ENCODE results near the gene FTO. TPM values are rescaled to one million over a fixed set of nuclear protein-coding genes. Genes with fewer than 3 reads are reported as not detected.

The FTO gene
- total and polyA plus RNA-seq, 2 of the 8 experiments (the other 6 are each of a cell fraction or from before 2014, with no cell fraction given): 34.5 to 59.8 TPM

DNA sequence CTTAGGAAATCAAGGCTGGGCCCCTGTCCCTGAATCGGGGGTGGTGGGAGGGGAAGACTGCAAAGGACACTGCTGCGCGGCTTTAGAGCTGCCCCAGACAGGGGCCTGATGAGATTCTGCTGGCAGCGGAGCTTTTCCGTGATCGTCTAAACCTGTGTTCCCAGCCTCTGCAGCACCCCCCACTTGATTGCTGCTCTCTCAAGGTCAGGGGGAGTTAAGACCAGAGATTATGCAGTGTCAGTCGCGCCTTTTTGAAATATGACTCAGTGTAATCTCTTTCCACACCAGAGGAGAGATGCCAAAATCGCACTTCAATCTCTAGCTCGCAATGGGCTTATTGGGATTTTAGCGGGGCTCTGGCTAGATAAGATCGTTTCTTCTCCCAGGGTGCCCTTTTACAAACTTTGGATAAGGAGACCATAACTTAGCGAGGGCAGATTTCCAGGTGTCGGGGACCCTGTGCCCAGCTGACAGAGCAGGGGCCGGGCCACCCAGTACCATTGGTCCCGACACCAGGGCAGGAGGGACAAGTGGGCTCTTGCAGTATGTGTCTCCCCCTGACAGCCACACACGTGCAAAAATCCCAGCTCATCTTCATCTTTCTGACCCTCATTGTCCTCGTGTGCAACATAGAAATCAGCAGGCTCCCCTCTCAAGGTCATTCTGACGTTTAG, 495.7 kb downstream of the FTO start (continued):
- TF ChIP-seq CHD7 (IDR thresholded peaks at IDR 0.05; ENCODE audit: insufficient replicate concordance, low read length) (no peak), TBP (IDR thresholded peaks at IDR 0.05; ENCODE audit: low read depth, low read length) (no peak), CBX5 (IDR thresholded peaks at IDR 0.05; ENCODE audit: low read depth, low read length) (no peak), BACH1 (IDR thresholded peaks at IDR 0.05; ENCODE audit: low read length) (no peak), KDM1A (IDR thresholded peaks at IDR 0.05; ENCODE audit: borderline replicate concordance, low read length) (no peak), SP2 (IDR thresholded peaks at IDR 0.05; ENCODE audit: low read length) (no peak), CREB1 (IDR thresholded peaks at IDR 0.05) (no peak), GABPA (IDR thresholded peaks at IDR 0.05; ENCODE audit: borderline replicate concordance, insufficient read depth, low read length) (no peak)

Data from H1 (cell line).